ENCODE data around the gene SNX11.
A peak's percentile ranks its signal among the peaks of the same experiment; 100 is the strongest.

Gene SNX11

GRCh38 chr17:48100591-48101011 lies 7.0 kb upstream of the SNX11 start:
- DNase-seq: peak; percentile 58

- DNase-seq: peak; percentile 89
These were observed 6.4 kb upstream of the SNX11 start, which contains the start of gene CBX1 for GRCh38 chr17:48101012-48101720. Gene CBX1, minus strand, starts transcription at chr17:48101478. Its CDS starts 24,474 bp downstream, at chr17:48077004.

GRCh38 chr17:48102043-48102750 lies 5.4 kb upstream of the SNX11 start:
- no peak for DNase-seq

- no peak for DNase-seq
These were observed 4.5 kb upstream of the SNX11 start for GRCh38 chr17:48102798-48103715.

GRCh38 chr17:48104440-48104839 lies 3.1 kb upstream of the SNX11 start:
- DNase-seq: no peak

- DNase-seq: no peak
These were observed 797 bp upstream of the SNX11 start for GRCh38 chr17:48106802-48107136.

GRCh38 chr17:48110761-48111160 lies 3.2 kb downstream of the SNX11 start:
- no peak for DNase-seq

- no peak for DNase-seq
These were observed 4.3 kb downstream of the SNX11 start for GRCh38 chr17:48111937-48112241.

- no peak for DNase-seq
These were observed 5.7 kb downstream of the SNX11 start for GRCh38 chr17:48113201-48113676.

GRCh38 chr17:48121923-48122664 lies 14.5 kb downstream of the SNX11 start:
- DNase-seq: no peak

- no peak for DNase-seq
These were observed 15.1 kb downstream of the SNX11 start for GRCh38 chr17:48122665-48123045.

GRCh38 chr17:48123111-48123510 lies 15.5 kb downstream of the SNX11 start:
- peak; percentile 76 for DNase-seq

- no peak for DNase-seq
These were observed 16.3 kb downstream of the SNX11 start for GRCh38 chr17:48123776-48124388.

- no peak for DNase-seq
These were observed 18.4 kb downstream of the SNX11 start for GRCh38 chr17:48125829-48126531.

GRCh38 chr17:48126532-48126850 lies 18.9 kb downstream of the SNX11 start:
- DNase-seq: no peak

GRCh38 chr17:48127371-48128051 lies 19.9 kb downstream of the SNX11 start:
- peak; percentile 83 for DNase-seq

- DNase-seq: no peak
These were observed 20.8 kb downstream of the SNX11 start for GRCh38 chr17:48128400-48128799.

- DNase-seq: no peak
These were observed 22.4 kb downstream of the SNX11 start for GRCh38 chr17:48129981-48130380.

- DNase-seq: peak; percentile 37
These were observed 23.8 kb downstream of the SNX11 start for GRCh38 chr17:48131216-48131824.

GRCh38 chr17:48132385-48132784 lies 24.8 kb downstream of the SNX11 start:
- no peak for DNase-seq
